GM12878 (cell line): ENCODE data around the gene CD86. TPM values are rescaled to one million over a fixed set of nuclear protein-coding genes. Genes with fewer than 3 reads are reported as not detected.

Source experiments
- CBX3 ChIP-seq: fragments of 200-600 bp; sonication (generic); IDR thresholded peaks from 2 replicates; pipeline ENCODE4 v1.6.1; 2016; ENCODE audit warnings: low read depth, borderline replicate concordance
- CHD2 ChIP-seq: IDR thresholded peaks from 2 replicates; pipeline ENCODE4 v1.6.1; 2011; ENCODE audit warnings: low read depth, low read length, improper control_type of control experiment, borderline replicate concordance
- EZH2 ChIP-seq: IDR thresholded peaks from 2 replicates; pipeline ENCODE4 v1.6.1; 2012; ENCODE audit warnings: low read depth, mild to moderate bottlenecking, control low read depth, inconsistent platforms, low read length, borderline replicate concordance; ENCODE audit not compliant: control insufficient read depth
- HDAC2 ChIP-seq: fragments of 200-600 bp; sonication (generic); IDR thresholded peaks from 2 replicates; pipeline ENCODE4 v1.6.1; 2017
- LARP7 ChIP-seq: fragments of 450-650 bp; IDR thresholded peaks from 2 replicates; pipeline ENCODE4 v1.6.1; 2017; ENCODE audit warnings: mild to moderate bottlenecking
- MTA3 ChIP-seq: IDR thresholded peaks from 2 replicates; pipeline ENCODE4 v1.6.1; 2012; ENCODE audit warnings: low read length, inconsistent platforms, borderline replicate concordance
- NFIC ChIP-seq: IDR thresholded peaks from 2 replicates; pipeline ENCODE4 v1.6.1; 2012; ENCODE audit warnings: low read depth, mild to moderate bottlenecking, inconsistent platforms, low read length, moderate library complexity
- NR2C1 ChIP-seq: fragments of 450-650 bp; IDR thresholded peaks from 2 replicates; pipeline ENCODE4 v1.6.1; 2017; ENCODE audit warnings: antibody characterized with exemption, mild to moderate bottlenecking, moderate library complexity
- PAX8 ChIP-seq: fragments of 450-650 bp; IDR thresholded peaks from 2 replicates; pipeline ENCODE4 v1.6.1; 2017; ENCODE audit warnings: mild to moderate bottlenecking, moderate library complexity
- POLR2A ChIP-seq: IDR thresholded peaks from 2 replicates; pipeline ENCODE4 v1.6.1; 2011; ENCODE audit warnings: low read depth, mild to moderate bottlenecking, low read length
- RB1 ChIP-seq: fragments of 450-650 bp; formaldehyde crosslinking; IDR thresholded peaks from 2 replicates; pipeline ENCODE4 v1.6.1; 2017; ENCODE audit warnings: mild to moderate bottlenecking, borderline replicate concordance
- SMARCA5 ChIP-seq: fragments of 450-650 bp; IDR thresholded peaks from 2 replicates; pipeline ENCODE4 v1.6.1; 2017; ENCODE audit warnings: mild to moderate bottlenecking
- SREBF1 ChIP-seq: IDR thresholded peaks from 2 replicates; pipeline ENCODE4 v1.6.1; 2012; ENCODE audit warnings: mild to moderate bottlenecking, low read length
- SRF ChIP-seq, 2 experiments: IDR thresholded peaks; 2 replicates each; pipeline ENCODE4 v1.6.1; 2011; ENCODE audit warnings: low read depth in 2 of 2, low read length in 2 of 2, mild to moderate bottlenecking in 1 of 2, moderate library complexity in 1 of 2
- ZNF274 ChIP-seq: IDR thresholded peaks from one replicate; pipeline ENCODE4 v1.8.0; 2011; ENCODE audit not compliant: insufficient read length, insufficient read depth
- ZNF622 ChIP-seq: fragments of 450-650 bp; IDR thresholded peaks from 2 replicates; pipeline ENCODE4 v1.6.1; 2017; ENCODE audit warnings: mild to moderate bottlenecking, inconsistent platforms
- polyA plus RNA-seq, 11 experiments: library from polyadenylated mRNA; depleted of rRNA in 4 of 11; unstranded in 6 of 11; stranded (reverse) in 5 of 11; fragments of >200 nt; fragmentation: Nextera tagmentation in 4 of 11; fragmentation: Illumina TruSeq in 1 of 11; extraction: Ambion mirVana in 4 of 11; extraction: Trizol in 1 of 11; gene quantifications; 1 replicate in 1 of 11; 2 replicates in 10 of 11; pipeline versions ENCODE4 v1.2.1 to v1.2.3, GENCODE V29; 2011 to 2016; ENCODE audit warnings: inconsistent platforms in 2 of 11, missing spikeins in 2 of 11, low read depth in 1 of 11
- total RNA-seq, 4 experiments: library from RNA; depleted of rRNA in 3 of 4; stranded (reverse); fragments of >200 nt in 3 of 4; fragmentation: Illumina TruSeq in 1 of 4; extraction: Trizol in 1 of 4; gene quantifications; 2 replicates each; pipeline versions ENCODE4 v1.2.1 to v1.2.3, GENCODE V29; 2013 to 2021
- TF ChIP-seq, protein P1 (sequence below): fragments of 450-650 bp; formaldehyde crosslinking; IDR thresholded peaks from 2 replicates; pipeline ENCODE4 v1.4.0; 2022; ENCODE audit warnings: mild to moderate bottlenecking, moderate library complexity
- TF ChIP-seq, protein P2 (sequence below): fragments of 450-650 bp; IDR thresholded peaks from 2 replicates; pipeline ENCODE4 v1.6.1; 2014; ENCODE audit warnings: mild to moderate bottlenecking
- TF ChIP-seq, protein P3 (sequence below): fragments of 150-350 bp; IDR thresholded peaks from 2 replicates; pipeline ENCODE4 v1.6.1; 2016; ENCODE audit warnings: low read depth, low read length
- TF ChIP-seq, protein P4 (sequence below), 3 experiments: IDR thresholded peaks in 2 of 3; conservative IDR thresholded peaks in 1 of 3; 2 replicates each; pipeline ENCODE4 v1.5.1; 2011; ENCODE audit warnings: low read depth in 3 of 3, low read length in 3 of 3, mild to moderate bottlenecking in 3 of 3, control low read depth in 2 of 3, moderate library complexity in 2 of 3, inconsistent platforms in 1 of 3, mixed read lengths in 1 of 3; ENCODE audit not compliant: control insufficient read depth in 2 of 3, insufficient read depth in 1 of 3; ENCODE audit errors: extremely low read depth in 1 of 3

The CD86 gene
- total and polyA plus RNA-seq, 10 of the 15 experiments (the other 5 are each of a cell fraction or from before 2014, with no cell fraction given): 40.9 to 100 (median 55.5) TPM

DNA sequence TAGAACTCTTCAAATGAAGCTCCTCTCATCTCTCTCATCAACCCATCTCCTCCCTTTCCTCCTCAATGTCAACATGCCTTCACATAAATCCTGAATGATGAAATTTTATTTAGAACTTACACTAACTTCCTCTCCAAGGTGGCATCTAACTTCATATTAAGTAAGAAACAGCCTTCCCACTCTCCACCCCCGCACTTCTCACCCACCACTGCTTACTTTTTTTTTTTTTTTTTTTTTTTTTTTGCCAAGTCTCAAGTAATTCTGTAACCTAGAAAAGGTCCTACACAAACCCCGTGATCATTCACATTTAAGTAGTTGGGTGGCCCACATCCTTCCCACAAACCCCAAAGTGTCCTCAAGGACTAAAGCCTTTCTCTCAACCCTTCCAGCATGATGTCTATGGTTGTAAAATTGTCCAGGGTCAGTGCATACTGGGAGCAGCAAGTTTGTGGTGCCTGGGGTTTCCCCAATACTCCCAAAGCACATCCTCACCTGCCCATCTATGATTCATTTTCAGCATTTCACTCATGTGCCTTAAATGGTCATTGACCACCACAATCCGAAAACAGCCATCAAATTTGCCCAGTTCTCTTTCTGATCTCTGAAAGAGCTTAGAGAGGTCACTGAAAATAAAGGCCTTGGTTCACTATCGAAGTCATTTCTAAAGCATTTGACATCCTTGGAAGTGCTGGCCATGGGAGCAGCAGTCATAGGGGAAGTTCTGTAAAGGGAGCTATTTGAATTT lies 47.2 kb downstream of the CD86 start (continued):
- peak; percentile 98 for TF ChIP-seq NFIC
- TF ChIP-seq LARP7: no peak
- no peak for TF ChIP-seq SMARCA5
- TF ChIP-seq CBX3: no peak
- TF ChIP-seq MTA3: peak; percentile 83
- no peak for TF ChIP-seq PAX8
- no peak for TF ChIP-seq EZH2
- TF ChIP-seq ZNF622: no peak
- TF ChIP-seq, protein P1, sequence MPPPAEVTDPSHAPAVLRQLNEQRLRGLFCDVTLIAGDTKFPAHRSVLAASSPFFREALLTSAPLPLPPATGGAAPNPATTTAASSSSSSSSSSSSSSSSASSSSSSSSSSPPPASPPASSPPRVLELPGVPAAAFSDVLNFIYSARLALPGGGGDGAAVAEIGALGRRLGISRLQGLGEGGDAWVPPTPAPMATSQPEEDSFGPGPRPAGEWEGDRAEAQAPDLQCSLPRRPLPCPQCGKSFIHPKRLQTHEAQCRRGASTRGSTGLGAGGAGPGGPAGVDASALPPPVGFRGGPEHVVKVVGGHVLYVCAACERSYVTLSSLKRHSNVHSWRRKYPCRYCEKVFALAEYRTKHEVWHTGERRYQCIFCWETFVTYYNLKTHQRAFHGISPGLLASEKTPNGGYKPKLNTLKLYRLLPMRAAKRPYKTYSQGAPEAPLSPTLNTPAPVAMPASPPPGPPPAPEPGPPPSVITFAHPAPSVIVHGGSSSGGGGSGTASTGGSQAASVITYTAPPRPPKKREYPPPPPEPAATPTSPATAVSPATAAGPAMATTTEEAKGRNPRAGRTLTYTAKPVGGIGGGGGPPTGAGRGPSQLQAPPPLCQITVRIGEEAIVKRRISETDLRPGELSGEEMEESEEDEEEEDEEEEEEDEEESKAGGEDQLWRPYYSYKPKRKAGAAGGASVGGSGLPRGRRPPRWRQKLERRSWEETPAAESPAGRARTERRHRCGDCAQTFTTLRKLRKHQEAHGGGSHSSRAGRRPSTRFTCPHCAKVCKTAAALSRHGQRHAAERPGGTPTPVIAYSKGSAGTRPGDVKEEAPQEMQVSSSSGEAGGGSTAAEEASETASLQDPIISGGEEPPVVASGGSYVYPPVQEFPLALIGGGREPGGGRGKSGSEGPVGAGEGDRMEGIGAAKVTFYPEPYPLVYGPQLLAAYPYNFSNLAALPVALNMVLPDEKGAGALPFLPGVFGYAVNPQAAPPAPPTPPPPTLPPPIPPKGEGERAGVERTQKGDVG (CRISPR knock-in tag): no peak
- TF ChIP-seq, protein P2, sequence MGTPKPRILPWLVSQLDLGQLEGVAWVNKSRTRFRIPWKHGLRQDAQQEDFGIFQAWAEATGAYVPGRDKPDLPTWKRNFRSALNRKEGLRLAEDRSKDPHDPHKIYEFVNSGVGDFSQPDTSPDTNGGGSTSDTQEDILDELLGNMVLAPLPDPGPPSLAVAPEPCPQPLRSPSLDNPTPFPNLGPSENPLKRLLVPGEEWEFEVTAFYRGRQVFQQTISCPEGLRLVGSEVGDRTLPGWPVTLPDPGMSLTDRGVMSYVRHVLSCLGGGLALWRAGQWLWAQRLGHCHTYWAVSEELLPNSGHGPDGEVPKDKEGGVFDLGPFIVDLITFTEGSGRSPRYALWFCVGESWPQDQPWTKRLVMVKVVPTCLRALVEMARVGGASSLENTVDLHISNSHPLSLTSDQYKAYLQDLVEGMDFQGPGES: no peak
- peak; percentile 76 to 94 for TF ChIP-seq SRF (IDR thresholded peaks at IDR 0.05; ENCODE audit: low read depth in 2 of 2, low read length in 2 of 2)
- no peak for TF ChIP-seq ZNF274
- TF ChIP-seq NR2C1: no peak
- peak; percentile 62; the same call in 1 of the 2 replicates for TF ChIP-seq CHD2
- TF ChIP-seq, protein P3, sequence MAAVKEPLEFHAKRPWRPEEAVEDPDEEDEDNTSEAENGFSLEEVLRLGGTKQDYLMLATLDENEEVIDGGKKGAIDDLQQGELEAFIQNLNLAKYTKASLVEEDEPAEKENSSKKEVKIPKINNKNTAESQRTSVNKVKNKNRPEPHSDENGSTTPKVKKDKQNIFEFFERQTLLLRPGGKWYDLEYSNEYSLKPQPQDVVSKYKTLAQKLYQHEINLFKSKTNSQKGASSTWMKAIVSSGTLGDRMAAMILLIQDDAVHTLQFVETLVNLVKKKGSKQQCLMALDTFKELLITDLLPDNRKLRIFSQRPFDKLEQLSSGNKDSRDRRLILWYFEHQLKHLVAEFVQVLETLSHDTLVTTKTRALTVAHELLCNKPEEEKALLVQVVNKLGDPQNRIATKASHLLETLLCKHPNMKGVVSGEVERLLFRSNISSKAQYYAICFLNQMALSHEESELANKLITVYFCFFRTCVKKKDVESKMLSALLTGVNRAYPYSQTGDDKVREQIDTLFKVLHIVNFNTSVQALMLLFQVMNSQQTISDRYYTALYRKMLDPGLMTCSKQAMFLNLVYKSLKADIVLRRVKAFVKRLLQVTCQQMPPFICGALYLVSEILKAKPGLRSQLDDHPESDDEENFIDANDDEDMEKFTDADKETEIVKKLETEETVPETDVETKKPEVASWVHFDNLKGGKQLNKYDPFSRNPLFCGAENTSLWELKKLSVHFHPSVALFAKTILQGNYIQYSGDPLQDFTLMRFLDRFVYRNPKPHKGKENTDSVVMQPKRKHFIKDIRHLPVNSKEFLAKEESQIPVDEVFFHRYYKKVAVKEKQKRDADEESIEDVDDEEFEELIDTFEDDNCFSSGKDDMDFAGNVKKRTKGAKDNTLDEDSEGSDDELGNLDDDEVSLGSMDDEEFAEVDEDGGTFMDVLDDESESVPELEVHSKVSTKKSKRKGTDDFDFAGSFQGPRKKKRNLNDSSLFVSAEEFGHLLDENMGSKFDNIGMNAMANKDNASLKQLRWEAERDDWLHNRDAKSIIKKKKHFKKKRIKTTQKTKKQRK: no peak
- no peak for TF ChIP-seq SREBF1
- no peak for TF ChIP-seq POLR2A
- TF ChIP-seq, protein P4, sequence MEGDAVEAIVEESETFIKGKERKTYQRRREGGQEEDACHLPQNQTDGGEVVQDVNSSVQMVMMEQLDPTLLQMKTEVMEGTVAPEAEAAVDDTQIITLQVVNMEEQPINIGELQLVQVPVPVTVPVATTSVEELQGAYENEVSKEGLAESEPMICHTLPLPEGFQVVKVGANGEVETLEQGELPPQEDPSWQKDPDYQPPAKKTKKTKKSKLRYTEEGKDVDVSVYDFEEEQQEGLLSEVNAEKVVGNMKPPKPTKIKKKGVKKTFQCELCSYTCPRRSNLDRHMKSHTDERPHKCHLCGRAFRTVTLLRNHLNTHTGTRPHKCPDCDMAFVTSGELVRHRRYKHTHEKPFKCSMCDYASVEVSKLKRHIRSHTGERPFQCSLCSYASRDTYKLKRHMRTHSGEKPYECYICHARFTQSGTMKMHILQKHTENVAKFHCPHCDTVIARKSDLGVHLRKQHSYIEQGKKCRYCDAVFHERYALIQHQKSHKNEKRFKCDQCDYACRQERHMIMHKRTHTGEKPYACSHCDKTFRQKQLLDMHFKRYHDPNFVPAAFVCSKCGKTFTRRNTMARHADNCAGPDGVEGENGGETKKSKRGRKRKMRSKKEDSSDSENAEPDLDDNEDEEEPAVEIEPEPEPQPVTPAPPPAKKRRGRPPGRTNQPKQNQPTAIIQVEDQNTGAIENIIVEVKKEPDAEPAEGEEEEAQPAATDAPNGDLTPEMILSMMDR (IDR thresholded peaks at IDR 0.05 in 2 of 3, conservative IDR thresholded peaks at IDR 0.05 in 1 of 3; ENCODE audit: control insufficient read depth in 2 of 3, extremely low read depth in 1 of 3, insufficient read depth in 1 of 3, low read depth in 3 of 3, low read length in 3 of 3): no peak
- TF ChIP-seq RB1: no peak
- TF ChIP-seq HDAC2: no peak
